Endothelial cell of umbilical vein (primary cell): ENCODE results near the gene AP2B1.

ENCODE experiments used
- CTCF ChIP-seq, 2 donors: IDR thresholded peaks; 1 replicate in 1 of 2; 2 replicates in 1 of 2; pipeline ENCODE4 v1.5.1; 2011; ENCODE audit warnings: low read length in 2 of 2, mild to moderate bottlenecking in 2 of 2, moderate library complexity in 2 of 2, control low read depth in 1 of 2, inconsistent platforms in 1 of 2, low read depth in 1 of 2; ENCODE audit not compliant: insufficient read depth in 1 of 2; ENCODE audit errors: extremely low read depth in 1 of 2
- EZH2 ChIP-seq: IDR thresholded peaks from 2 replicates; pipeline ENCODE4 v1.6.1; 2012; ENCODE audit warnings: borderline replicate concordance, low read depth, mild to moderate bottlenecking, moderate library complexity, low read length, inconsistent platforms; ENCODE audit not compliant: severe bottlenecking
- GATA2 ChIP-seq: IDR thresholded peaks from 2 replicates; pipeline ENCODE4 v1.7.0; 2011; ENCODE audit warnings: low read depth, mild to moderate bottlenecking, moderate library complexity, mixed read lengths, low read length; ENCODE audit not compliant: insufficient read length, insufficient read depth
- JUN ChIP-seq: IDR thresholded peaks from 2 replicates; pipeline ENCODE4 v1.6.1; 2011; ENCODE audit warnings: borderline replicate concordance, low read depth; ENCODE audit not compliant: insufficient read length, insufficient read depth
- MAX ChIP-seq: IDR thresholded peaks from 2 replicates; pipeline ENCODE4 v1.6.1; 2011; ENCODE audit not compliant: insufficient read depth, insufficient read length
- POLR2A ChIP-seq: IDR thresholded peaks from 2 replicates; pipeline ENCODE4 v1.6.1; 2012; ENCODE audit warnings: low read depth, mild to moderate bottlenecking, control low read depth, low read length
- POLR2AphosphoS5 ChIP-seq: IDR thresholded peaks from 2 replicates; pipeline ENCODE4 v1.6.1; 2012; ENCODE audit warnings: low read depth, mild to moderate bottlenecking, control low read depth, low read length, moderate library complexity; ENCODE audit not compliant: insufficient read depth

GRCh38 chr17:35725058-35725457 is 137.9 kb downstream of the AP2B1 start:
- TF ChIP-seq EZH2: no peak
- TF ChIP-seq POLR2AphosphoS5: no peak
- no peak for TF ChIP-seq CTCF (IDR thresholded peaks at IDR 0.05; ENCODE audit: extremely low read depth in 1 of 2, insufficient read depth in 1 of 2, low read depth in 1 of 2, low read length in 2 of 2)
- no peak for TF ChIP-seq MAX
- TF ChIP-seq POLR2A: no peak
- no peak for TF ChIP-seq JUN
- TF ChIP-seq GATA2: no peak
